Mesendoderm (in vitro differentiated cells): ENCODE data around the gene LGALS7.
"Not testable (repeated sequence)": the region's sequence is repeated elsewhere in the genome, so short reads cannot be mapped to it uniquely, and the experiment has no call there.

ENCODE experiments used
- DNase-seq: peaks from one replicate; pipeline ENCODE4 v3.0.0; 2013
- H2AK5ac ChIP-seq: 2 replicates; pipeline ENCODE4 v1.6.1; 2013; ENCODE audit warnings: low read length, inconsistent platforms
- H2BK120ac ChIP-seq: 2 replicates; pipeline ENCODE4 v1.6.1; 2013; ENCODE audit warnings: low read depth, mild to moderate bottlenecking, low read length, moderate library complexity, mixed read lengths
- H2BK15ac ChIP-seq: replicated peaks from 2 replicates; pipeline ENCODE4 v1.6.1; 2013; ENCODE audit warnings: low read depth, mild to moderate bottlenecking, moderate library complexity
- H2BK5ac ChIP-seq: 2 replicates; pipeline ENCODE4 v1.6.1; 2013; ENCODE audit warnings: low read length, inconsistent platforms
- H3K18ac ChIP-seq: 2 replicates; pipeline ENCODE4 v1.6.1; 2013; ENCODE audit warnings: mild to moderate bottlenecking, low read length, mixed read lengths
- H3K23ac ChIP-seq: one replicate; pipeline ENCODE4 v1.6.1; 2013; ENCODE audit warnings: low read length
- H3K27ac ChIP-seq: 2 replicates; pipeline ENCODE4 v1.5.1; 2013; ENCODE audit warnings: low read depth, mild to moderate bottlenecking, inconsistent platforms, low read length, moderate library complexity
- H3K27me3 ChIP-seq: 2 replicates; pipeline ENCODE4 v1.6.1; 2013; ENCODE audit warnings: low read length, control low read depth, mild to moderate bottlenecking, inconsistent platforms; ENCODE audit not compliant: insufficient read depth, poor library complexity
- H3K36me3 ChIP-seq: 2 replicates; pipeline ENCODE4 v1.6.1; 2013; ENCODE audit warnings: low read length, inconsistent platforms; ENCODE audit not compliant: control insufficient read depth, insufficient read depth
- H3K4ac ChIP-seq: one replicate; pipeline ENCODE4 v1.6.1; 2013; ENCODE audit warnings: low read depth, mild to moderate bottlenecking, low read length, moderate library complexity
- H3K4me1 ChIP-seq: 2 replicates; pipeline ENCODE4 v1.6.1; 2013; ENCODE audit warnings: low read depth, low read length, inconsistent platforms; ENCODE audit not compliant: control insufficient read depth
- H3K4me2 ChIP-seq: 2 replicates; pipeline ENCODE4 v1.6.1; 2013; ENCODE audit warnings: low read length
- H3K4me3 ChIP-seq: 2 replicates; pipeline ENCODE4 v1.5.1; 2013; ENCODE audit warnings: mild to moderate bottlenecking, low read length
- H3K56ac ChIP-seq: one replicate; pipeline ENCODE4 v1.6.1; 2013; ENCODE audit warnings: low read length
- H3K79me1 ChIP-seq: 2 replicates; pipeline ENCODE4 v1.6.1; 2013; ENCODE audit warnings: low read length, inconsistent platforms
- H3K79me2 ChIP-seq: 2 replicates; pipeline ENCODE4 v1.6.1; 2013; ENCODE audit warnings: mild to moderate bottlenecking, low read length; ENCODE audit not compliant: control insufficient read depth, insufficient read depth
- H3K9ac ChIP-seq: 2 replicates; pipeline ENCODE4 v1.6.1; 2013; ENCODE audit warnings: low read length, inconsistent platforms
- H4K5ac ChIP-seq: one replicate; pipeline ENCODE4 v1.6.1; 2013; ENCODE audit warnings: low read length
- H4K8ac ChIP-seq: one replicate; pipeline ENCODE4 v1.6.1; 2013; ENCODE audit warnings: low read depth, mild to moderate bottlenecking, control low read depth, low read length, moderate library complexity
- WGBS: extraction: QIAGEN DNeasy Blood & Tissue Kit; methylation state at CpG from one replicate; pipeline ENCODE4 v1.1.7; 2013; ENCODE audit warnings: low lambda C conversion rate, missing lambda C conversion rate; ENCODE audit not compliant: insufficient coverage; ENCODE audit errors: extremely low coverage; 5-methylcytosine and 5-hydroxymethylcytosine counted together

LGALS7 gene

GRCh38 chr19:38774181-38774950, 1.0 kb upstream of the LGALS7 start:
- Histone ChIP-seq H4K8ac (no peak overlapping the region), H3K36me3 (no peaks in the 10 kb centered on the region), H2AK5ac (no peak overlapping the region), H3K9ac (no peak overlapping the region), H3K27ac (no peak overlapping the region), H3K18ac (no peak overlapping the region), H3K4ac (no peak overlapping the region), H4K5ac (no peak overlapping the region), H3K79me2 (no peaks in the 10 kb centered on the region), H3K4me2 (no peak overlapping the region), H3K27me3 (no peaks in the 10 kb centered on the region), H3K79me1 (no peaks in the 10 kb centered on the region), H3K4me3 (no peak overlapping the region), H2BK120ac (no peak overlapping the region), H3K4me1 (no peaks in the 10 kb centered on the region), H3K56ac (no peak overlapping the region), H3K23ac (no peak overlapping the region), H2BK5ac (no peak overlapping the region), H2BK15ac (no peak overlapping the region)
- no CpG with 5 or more reads among the region's 13 CpGs for WGBS
- DNase-seq, result no peak

- not testable (repeated sequence) for H3K9ac ChIP-seq, H3K36me3 ChIP-seq, H3K79me1 ChIP-seq, H3K23ac ChIP-seq, H3K4me1 ChIP-seq, H3K79me2 ChIP-seq, H4K5ac ChIP-seq, H3K4me3 ChIP-seq, H4K8ac ChIP-seq, H3K27me3 ChIP-seq, DNase-seq, H3K27ac ChIP-seq, H2BK5ac ChIP-seq, H3K18ac ChIP-seq, H3K4me2 ChIP-seq, H3K56ac ChIP-seq, H2BK15ac ChIP-seq, H2BK120ac ChIP-seq, H3K4ac ChIP-seq, H2AK5ac ChIP-seq
- no CpG with 5 or more reads among the region's 30 CpGs for WGBS
These were observed 1.7 kb downstream of the LGALS7 start for GRCh38 chr19:38771569-38771968.

- not testable (repeated sequence) for H2BK15ac ChIP-seq, H3K27me3 ChIP-seq, H2BK5ac ChIP-seq, H3K9ac ChIP-seq, H2BK120ac ChIP-seq, H3K23ac ChIP-seq, H3K36me3 ChIP-seq, H3K4me2 ChIP-seq, H3K18ac ChIP-seq, H3K79me2 ChIP-seq, H3K56ac ChIP-seq, H3K4ac ChIP-seq, H3K79me1 ChIP-seq, H2AK5ac ChIP-seq, H3K4me3 ChIP-seq, H4K8ac ChIP-seq, H3K27ac ChIP-seq, DNase-seq, H3K4me1 ChIP-seq, H4K5ac ChIP-seq
- no CpG with 5 or more reads among the region's 22 CpGs for WGBS
These were observed 2.4 kb downstream of the LGALS7 start for GRCh38 chr19:38770949-38771275.

GRCh38 chr19:38770228-38770948, 2.9 kb downstream of the LGALS7 start:
- no CpG with 5 or more reads among the region's 58 CpGs for WGBS
- not testable (repeated sequence) for H2BK15ac ChIP-seq, H4K5ac ChIP-seq, H3K9ac ChIP-seq, H3K27me3 ChIP-seq, H3K79me2 ChIP-seq, H3K56ac ChIP-seq, H3K4me1 ChIP-seq, H2BK5ac ChIP-seq, H3K23ac ChIP-seq, H3K27ac ChIP-seq, H3K36me3 ChIP-seq, H3K79me1 ChIP-seq, H2AK5ac ChIP-seq, H3K4me2 ChIP-seq, DNase-seq, H3K4me3 ChIP-seq, H3K18ac ChIP-seq, H3K4ac ChIP-seq, H4K8ac ChIP-seq, H2BK120ac ChIP-seq

- peak overlapping the region; percentile 63 for H3K56ac ChIP-seq
- H3K23ac ChIP-seq, result no peak overlapping the region
- H4K5ac ChIP-seq, result no peak overlapping the region
- H4K8ac ChIP-seq, result no peak overlapping the region
- H3K4ac ChIP-seq, result no peak overlapping the region
- H2BK15ac ChIP-seq, result no peak overlapping the region
- H2BK120ac ChIP-seq, result no peak overlapping the region
- H3K79me1 ChIP-seq, result no peaks in the 10 kb centered on the region
- no peak overlapping the region for H2BK5ac ChIP-seq
- no CpG with 5 or more reads among the region's 42 CpGs for WGBS
- peak overlapping the region; percentile 44 for H3K9ac ChIP-seq
- peak; percentile 73 for DNase-seq
- H3K4me1 ChIP-seq, result no peaks in the 10 kb centered on the region
- no peak overlapping the region for H3K27ac ChIP-seq
- H3K79me2 ChIP-seq, result no peaks in the 10 kb centered on the region
- no peak overlapping the region for H3K4me3 ChIP-seq
- H3K36me3 ChIP-seq, result no peaks in the 10 kb centered on the region
- H3K18ac ChIP-seq, result no peak overlapping the region
- no peak overlapping the region for H3K4me2 ChIP-seq
- no peak overlapping the region for H2AK5ac ChIP-seq
- H3K27me3 ChIP-seq, result no peaks in the 10 kb centered on the region
These were observed 3.6 kb downstream of the LGALS7 start for GRCh38 chr19:38769635-38770211.
